Activated CD8-positive, alpha-beta T cell treated with anti-CD3 and anti-CD28 coated beads for 36 hours (primary cell): ENCODE results near the gene PDGFB. TPM values are rescaled to one million over a fixed set of nuclear protein-coding genes. Genes with fewer than 3 reads are reported as not detected.
"Not testable (repeated sequence)": the region's sequence is repeated elsewhere in the genome, so short reads cannot be mapped to it uniquely, and the experiment has no call there.

Experiments used
- ATAC-seq: fragments of 200-7000 bp; cut with Tn5 transposase; one replicate; pipeline ENCODE4 v1.10.0; 2021; ENCODE audit warnings: mild to moderate bottlenecking, moderate library complexity
- CTCF ChIA-PET: fragments of 350-600 bp; sonication (Branson Sonifier 250); formaldehyde crosslinking; loops from one replicate; lab custom pipeline; 2021; ENCODE audit warnings: antibody characterized with exemption; lab: Charles Lee
- POLR2A ChIA-PET: fragments of 350-600 bp; sonication (Branson Sonifier 250); formaldehyde crosslinking; loops from one replicate; lab custom pipeline; 2021; ENCODE audit warnings: antibody characterized with exemption; lab: Charles Lee
- DNase-seq: peaks from one replicate; pipeline ENCODE4 v3.0.0-alpha.2; 2020
- H3K27ac Mint-ChIP-seq: one replicate; pipeline ENCODE4 v1.8.0; 2021; ENCODE audit warnings: mild to moderate bottlenecking, mixed read lengths
- H3K27me3 Mint-ChIP-seq: one replicate; pipeline ENCODE4 v1.8.0; 2021; ENCODE audit warnings: mixed read lengths
- H3K36me3 Mint-ChIP-seq: one replicate; pipeline ENCODE4 v1.8.0; 2021; ENCODE audit warnings: low read depth, mixed read lengths
- H3K4me1 Mint-ChIP-seq: one replicate; pipeline ENCODE4 v1.8.0; 2021; ENCODE audit warnings: low read depth, mixed read lengths
- H3K4me3 Mint-ChIP-seq: one replicate; pipeline ENCODE4 v1.8.0; 2021; ENCODE audit warnings: mild to moderate bottlenecking, moderate library complexity, mixed read lengths
- H3K9me3 Mint-ChIP-seq: one replicate; pipeline ENCODE4 v1.8.0; 2021; ENCODE audit warnings: mixed read lengths
- CTCF ChIP-seq: fragments of 200-600 bp; IDR thresholded peaks from one replicate; pipeline ENCODE4 v1.8.0; 2022; ENCODE audit warnings: antibody characterized with exemption, mild to moderate bottlenecking
- intact Hi-C: fragments of 100-400 bp; cut with micrococcal nuclease; formaldehyde crosslinking; loops from one replicate; pipeline ENCODE4 v1.10.0; 2022
- total RNA-seq, 2 experiments: library from RNA; stranded (reverse); gene quantifications; one replicate each; pipeline ENCODE4 v1.2.3, GENCODE V29; 2021

Gene PDGFB
- total RNA-seq, 2 experiments from 2014 or later, result 1.7 to 3.0 TPM

- DNase-seq, result no peak
- CTCF ChIA-PET, result interaction anchor here (1.2 to 2.0 kb wide), 4 partner anchors 9 to 352 kb away, joined by 3 to 5 read pairs (median 4); no protein-coding TSS in a partner anchor
Measured at GRCh38 chr22:39221999-39222686, 22.6 kb downstream of the PDGFB start.

GRCh38 chr22:39220890-39221850 is 23.6 kb downstream of the PDGFB start:
- TF ChIP-seq CTCF, result no peak
- H3K36me3 Mint-ChIP-seq, result no peaks in the 10 kb centered on the region
- peaks cover 3% of the 10 kb centered on the region for H3K27me3 Mint-ChIP-seq
- intact Hi-C loops, result no loop called here
- ChIA-PET CTCF (interaction anchor here (1.3 to 2.0 kb wide), 2 partner anchors 51 to 90 kb away, joined by 5 read pairs; no protein-coding TSS in a partner anchor), POLR2A (interaction anchor here (0.6 to 3.0 kb wide), 2 partner anchors 10 to 16 kb away, joined by 4 to 9 read pairs; no protein-coding TSS in a partner anchor)
- H3K9me3 Mint-ChIP-seq, result peaks cover 3% of the 10 kb centered on the region
- DNase-seq (no peak), ATAC-seq (peak; percentile 53)
- H3K27ac Mint-ChIP-seq, result peak overlapping the region; percentile 47
- peaks cover 6% of the 10 kb centered on the region for H3K4me1 Mint-ChIP-seq
- H3K4me3 Mint-ChIP-seq, result no peak overlapping the region

More at GRCh38 chr22:39221999-39222686, 22.6 kb downstream of the PDGFB start:
- no peak for ATAC-seq
- H3K36me3 Mint-ChIP-seq, result no peaks in the 10 kb centered on the region
- intact Hi-C loops, result no loop called here
- H3K4me1 Mint-ChIP-seq, result peaks cover 6% of the 10 kb centered on the region
- peaks cover 2% of the 10 kb centered on the region for H3K27me3 Mint-ChIP-seq
- no peak overlapping the region for H3K4me3 Mint-ChIP-seq
- peaks cover 1% of the 10 kb centered on the region for H3K9me3 Mint-ChIP-seq
- no peak for TF ChIP-seq CTCF
- POLR2A ChIA-PET, result interaction anchor here (0.6 to 3.0 kb wide), 2 partner anchors 9 to 15 kb away, joined by 4 to 9 read pairs; no protein-coding TSS in a partner anchor
- no peak overlapping the region for H3K27ac Mint-ChIP-seq

- H3K4me1 Mint-ChIP-seq, result peaks cover 10% of the 10 kb centered on the region
- no peaks in the 10 kb centered on the region for H3K36me3 Mint-ChIP-seq
- H3K4me3 Mint-ChIP-seq, result no peak overlapping the region
- H3K27ac Mint-ChIP-seq, result no peak overlapping the region
- POLR2A ChIA-PET, result no interaction called here
- TF ChIP-seq CTCF, result no peak
- H3K27me3 Mint-ChIP-seq, result peaks cover 6% of the 10 kb centered on the region
- no peak for DNase-seq
- no peak for ATAC-seq
- CTCF ChIA-PET, result no interaction called here
- H3K9me3 Mint-ChIP-seq, result peaks cover 3% of the 10 kb centered on the region
- intact Hi-C loops, result no loop called here
Measured at GRCh38 chr22:39220450-39220849, 24.3 kb downstream of the PDGFB start.

- ATAC-seq, result no peak
- peaks cover 10% of the 10 kb centered on the region for H3K4me1 Mint-ChIP-seq
- peaks cover 10% of the 10 kb centered on the region for H3K27me3 Mint-ChIP-seq
- H3K4me3 Mint-ChIP-seq, result no peak overlapping the region
- no peak overlapping the region for H3K27ac Mint-ChIP-seq
- POLR2A ChIA-PET, result no interaction called here
- H3K9me3 Mint-ChIP-seq, result peaks cover 3% of the 10 kb centered on the region
- CTCF ChIA-PET, result no interaction called here
- DNase-seq, result no peak
- no peak for TF ChIP-seq CTCF
- intact Hi-C loops, result no loop called here
- H3K36me3 Mint-ChIP-seq, result no peaks in the 10 kb centered on the region
Measured at GRCh38 chr22:39219071-39220039, 25.4 kb downstream of the PDGFB start.

- H3K27ac Mint-ChIP-seq, H3K9me3 Mint-ChIP-seq, POLR2A ChIA-PET, intact Hi-C loops, CTCF ChIA-PET, ATAC-seq, DNase-seq, H3K4me3 Mint-ChIP-seq, H3K36me3 Mint-ChIP-seq, H3K4me1 Mint-ChIP-seq: not testable (repeated sequence)
- H3K27me3 Mint-ChIP-seq, result peaks cover 15% of the 10 kb centered on the region
Measured at GRCh38 chr22:39218432-39218831, 26.4 kb downstream of the PDGFB start.
